HEK293 (cell line): ENCODE measurements around the gene BRD3OS.

Experiments
- ATF2 ChIP-seq: fragments of 450-650 bp; formaldehyde crosslinking; IDR thresholded peaks from 2 replicates; pipeline ENCODE4 v1.5.1; 2016; ENCODE audit warnings: missing biosample characterization, missing genetic modification characterization, low read depth
- BCL11B ChIP-seq: fragments of 450-650 bp; formaldehyde crosslinking; IDR thresholded peaks from 2 replicates; pipeline ENCODE4 v1.5.1; 2016; ENCODE audit warnings: low read depth, missing biosample characterization, missing genetic modification characterization
- FEZF1 ChIP-seq: fragments of 450-650 bp; formaldehyde crosslinking; IDR thresholded peaks from 2 replicates; pipeline ENCODE4 v1.5.1; 2016; ENCODE audit warnings: missing biosample characterization, missing genetic modification characterization
- GLI2 ChIP-seq: fragments of 450-650 bp; formaldehyde crosslinking; IDR thresholded peaks from 2 replicates; pipeline ENCODE4; 2017; ENCODE audit warnings: missing biosample characterization, missing genetic modification characterization, low read depth, borderline replicate concordance
- HOXA7 ChIP-seq: sonication (generic); formaldehyde crosslinking; IDR thresholded peaks from 2 replicates; pipeline ENCODE4 v1.8.1; 2022; ENCODE audit warnings: missing genetic modification reagents, borderline replicate concordance
- KLF8 ChIP-seq: fragments of 450-650 bp; formaldehyde crosslinking; IDR thresholded peaks from 2 replicates; pipeline ENCODE4 v1.5.1; 2016; ENCODE audit warnings: missing biosample characterization, missing genetic modification characterization
- YY1 ChIP-seq: fragments of 450-650 bp; formaldehyde crosslinking; IDR thresholded peaks from 2 replicates; pipeline ENCODE4 v1.5.1; 2018; ENCODE audit warnings: missing biosample characterization, missing genetic modification characterization
- ZBTB17 ChIP-seq: fragments of 450-650 bp; formaldehyde crosslinking; IDR thresholded peaks from 2 replicates; pipeline ENCODE4 v1.5.1; 2016; ENCODE audit warnings: missing biosample characterization, missing genetic modification characterization
- ZBTB20 ChIP-seq: fragments of 450-650 bp; formaldehyde crosslinking; IDR thresholded peaks from 2 replicates; pipeline ENCODE4 v1.5.1; 2016; ENCODE audit warnings: missing biosample characterization, missing genetic modification characterization
- ZBTB49 ChIP-seq: fragments of 450-650 bp; formaldehyde crosslinking; IDR thresholded peaks from 2 replicates; pipeline ENCODE4 v1.5.1; 2016; ENCODE audit warnings: missing biosample characterization, missing genetic modification characterization, low read depth
- ZFHX2 ChIP-seq: fragments of 450-650 bp; formaldehyde crosslinking; conservative IDR thresholded peaks from 2 replicates; pipeline ENCODE4 v1.5.1; 2016; ENCODE audit warnings: missing biosample characterization, missing genetic modification characterization
- ZFP41 ChIP-seq: fragments of 450-650 bp; formaldehyde crosslinking; IDR thresholded peaks from 2 replicates; pipeline ENCODE4 v1.5.1; 2016; ENCODE audit warnings: missing biosample characterization, missing genetic modification characterization, borderline replicate concordance
- ZFP69B ChIP-seq: fragments of 450-650 bp; formaldehyde crosslinking; IDR thresholded peaks from 2 replicates; pipeline ENCODE4 v1.5.1; 2016; ENCODE audit warnings: missing biosample characterization, missing genetic modification characterization
- ZNF112 ChIP-seq: fragments of 450-650 bp; formaldehyde crosslinking; IDR thresholded peaks from 2 replicates; pipeline ENCODE4 v1.5.0; 2017; ENCODE audit warnings: missing biosample characterization, missing genetic modification characterization
- ZNF114 ChIP-seq: fragments of 450-650 bp; formaldehyde crosslinking; IDR thresholded peaks from 2 replicates; pipeline ENCODE4 v1.5.0; 2017; ENCODE audit warnings: missing biosample characterization, missing genetic modification characterization
- ZNF121 ChIP-seq: fragments of 450-650 bp; formaldehyde crosslinking; IDR thresholded peaks from 2 replicates; pipeline ENCODE4 v1.5.1; 2016; ENCODE audit warnings: missing biosample characterization, missing genetic modification characterization
- ZNF133 ChIP-seq: fragments of 450-650 bp; formaldehyde crosslinking; IDR thresholded peaks from 2 replicates; pipeline ENCODE4 v1.5.1; 2016; ENCODE audit warnings: missing biosample characterization, missing genetic modification characterization
- ZNF138 ChIP-seq: fragments of 450-650 bp; formaldehyde crosslinking; IDR thresholded peaks from 2 replicates; pipeline ENCODE4 v1.5.1; 2016; ENCODE audit warnings: missing biosample characterization, missing genetic modification characterization, borderline replicate concordance
- ZNF174 ChIP-seq: fragments of 450-650 bp; formaldehyde crosslinking; IDR thresholded peaks from 2 replicates; pipeline ENCODE4 v1.5.0; 2017; ENCODE audit warnings: missing biosample characterization, mild to moderate bottlenecking, missing genetic modification characterization
- ZNF23 ChIP-seq: fragments of 450-650 bp; formaldehyde crosslinking; IDR thresholded peaks from 2 replicates; pipeline ENCODE4 v1.5.1; 2016; ENCODE audit warnings: missing biosample characterization, missing genetic modification characterization, borderline replicate concordance
- ZNF239 ChIP-seq: fragments of 450-650 bp; formaldehyde crosslinking; IDR thresholded peaks from 2 replicates; pipeline ENCODE4 v1.5.1; 2016; ENCODE audit warnings: missing biosample characterization, missing genetic modification characterization
- ZNF24 ChIP-seq: fragments of 450-650 bp; formaldehyde crosslinking; IDR thresholded peaks from 2 replicates; pipeline ENCODE4 v1.5.1; 2016; ENCODE audit warnings: missing biosample characterization, missing genetic modification characterization
- ZNF266 ChIP-seq: fragments of 450-650 bp; formaldehyde crosslinking; IDR thresholded peaks from 2 replicates; pipeline ENCODE4 v1.5.1; 2016; ENCODE audit warnings: missing biosample characterization, missing genetic modification characterization, low read depth
- ZNF354C ChIP-seq: fragments of 450-650 bp; formaldehyde crosslinking; IDR thresholded peaks from 2 replicates; pipeline ENCODE4 v1.5.1; 2016; ENCODE audit warnings: missing biosample characterization, missing genetic modification characterization, low read depth, borderline replicate concordance
- ZNF37A ChIP-seq: fragments of 450-650 bp; IDR thresholded peaks from 2 replicates; pipeline ENCODE4 v1.5.1; 2018; ENCODE audit warnings: missing biosample characterization, missing genetic modification characterization
- ZNF394 ChIP-seq: fragments of 450-650 bp; formaldehyde crosslinking; IDR thresholded peaks from 2 replicates; pipeline ENCODE4 v1.5.1; 2016; ENCODE audit warnings: missing biosample characterization, missing genetic modification characterization, mild to moderate bottlenecking, moderate library complexity, borderline replicate concordance
- ZNF423 ChIP-seq: fragments of 450-650 bp; formaldehyde crosslinking; IDR thresholded peaks from 2 replicates; pipeline ENCODE4 v1.5.1; 2016; ENCODE audit warnings: missing biosample characterization, missing genetic modification characterization
- ZNF501 ChIP-seq: fragments of 450-650 bp; formaldehyde crosslinking; IDR thresholded peaks from 2 replicates; pipeline ENCODE4 v1.5.1; 2016; ENCODE audit warnings: missing biosample characterization, missing genetic modification characterization
- ZNF510 ChIP-seq: fragments of 450-650 bp; formaldehyde crosslinking; IDR thresholded peaks from 2 replicates; pipeline ENCODE4 v1.5.1; 2018; ENCODE audit warnings: mild to moderate bottlenecking, missing genetic modification characterization, missing biosample characterization; ENCODE audit not compliant: insufficient replicate concordance
- ZNF548 ChIP-seq: fragments of 450-650 bp; formaldehyde crosslinking; IDR thresholded peaks from 2 replicates; pipeline ENCODE4 v1.5.1; 2016; ENCODE audit warnings: missing biosample characterization, missing genetic modification characterization
- ZNF549 ChIP-seq: fragments of 450-650 bp; IDR thresholded peaks from 2 replicates; pipeline ENCODE4 v1.5.1; 2018; ENCODE audit warnings: missing biosample characterization, missing genetic modification characterization, mild to moderate bottlenecking, inconsistent platforms, moderate library complexity
- ZNF623 ChIP-seq: fragments of 450-650 bp; formaldehyde crosslinking; IDR thresholded peaks from 2 replicates; pipeline ENCODE4 v1.5.1; 2016; ENCODE audit warnings: missing biosample characterization, missing genetic modification characterization
- ZNF629 ChIP-seq: fragments of 450-650 bp; formaldehyde crosslinking; IDR thresholded peaks from 2 replicates; pipeline ENCODE4 v1.5.1; 2017; ENCODE audit warnings: missing biosample characterization, missing genetic modification characterization
- ZNF701 ChIP-seq: fragments of 450-650 bp; formaldehyde crosslinking; IDR thresholded peaks from 2 replicates; pipeline ENCODE4 v1.5.1; 2016; ENCODE audit warnings: missing biosample characterization, missing genetic modification characterization
- ZNF707 ChIP-seq: fragments of 450-650 bp; formaldehyde crosslinking; IDR thresholded peaks from 2 replicates; pipeline ENCODE4 v1.5.1; 2016; ENCODE audit warnings: missing biosample characterization, missing genetic modification characterization
- ZNF785 ChIP-seq: fragments of 450-650 bp; formaldehyde crosslinking; IDR thresholded peaks from 2 replicates; pipeline ENCODE4 v1.5.1; 2016; ENCODE audit warnings: missing biosample characterization, missing genetic modification characterization
- ZNF791 ChIP-seq: fragments of 450-650 bp; formaldehyde crosslinking; IDR thresholded peaks from 2 replicates; pipeline ENCODE4 v1.5.1; 2016; ENCODE audit warnings: missing biosample characterization, missing genetic modification characterization
- ZNF837 ChIP-seq: fragments of 450-650 bp; formaldehyde crosslinking; IDR thresholded peaks from 2 replicates; pipeline ENCODE4 v1.5.1; 2016; ENCODE audit warnings: missing biosample characterization, missing genetic modification characterization
- TF ChIP-seq, protein P1 (sequence below): fragments of 450-650 bp; formaldehyde crosslinking; IDR thresholded peaks from 2 replicates; pipeline ENCODE4 v1.5.1; 2017; ENCODE audit warnings: missing biosample characterization, missing genetic modification characterization

BRD3OS gene

DNA sequence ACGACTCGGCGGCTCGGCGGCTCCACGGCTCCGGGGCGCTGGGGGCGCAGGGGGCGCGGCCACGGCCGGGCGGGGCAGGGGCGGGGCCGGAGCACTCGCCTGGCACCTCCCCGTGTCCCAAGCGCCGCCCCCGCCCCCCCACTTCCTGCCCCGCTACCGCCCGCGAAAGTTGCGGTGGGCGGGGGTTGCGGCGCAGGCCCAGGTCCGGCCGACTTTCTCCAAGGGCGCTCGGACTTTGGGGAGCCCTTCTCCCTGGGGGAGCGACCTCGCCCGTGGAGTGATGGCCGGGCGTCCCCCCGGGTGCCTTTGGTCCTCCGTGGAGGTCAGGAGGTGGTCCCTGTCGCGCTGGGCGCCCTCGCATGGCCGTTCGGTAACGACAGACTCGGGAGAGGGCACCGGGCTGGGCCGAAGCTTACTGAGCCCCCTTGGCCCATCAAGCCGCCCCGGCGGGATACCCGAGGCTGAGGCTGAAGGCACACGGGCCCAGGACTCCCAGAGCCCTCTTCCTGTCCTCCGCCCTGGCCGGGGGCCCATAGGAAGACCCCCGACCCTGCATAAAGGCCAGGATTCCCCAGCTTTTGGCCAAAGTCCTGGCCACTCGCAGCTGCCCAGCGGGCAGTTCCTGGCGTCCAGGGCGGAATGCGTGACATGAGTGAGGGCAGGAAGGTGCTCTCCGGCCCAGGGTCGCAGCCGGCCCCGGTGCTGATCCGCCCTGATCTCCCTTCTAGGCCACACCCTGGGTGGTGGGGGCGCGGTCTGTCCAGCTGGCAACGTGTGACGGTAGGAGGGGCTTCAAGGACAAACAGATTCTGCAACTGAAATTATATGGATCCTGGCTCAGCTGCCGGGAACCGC, 32.3 kb upstream of the BRD3OS start (continued):
- TF ChIP-seq ZNF785 (tag by site-specific recombination) = no peak
- peak; percentile 90 for TF ChIP-seq BCL11B (tag by site-specific recombination)
- TF ChIP-seq ZNF510 (tag by site-specific recombination) = no peak
- TF ChIP-seq ZNF837 = no peak
- no peak; the same call in 1 of the 2 replicates for TF ChIP-seq YY1 (tag by site-specific recombination)
- no peak for TF ChIP-seq ZNF24 (tag by site-specific recombination)
- no peak for TF ChIP-seq ZFP69B (tag by site-specific recombination)
- TF ChIP-seq ZNF548 (tag by site-specific recombination) = no peak; the same call in 1 of the 2 replicates
- no peak for TF ChIP-seq ZNF174 (tag by site-specific recombination)
- TF ChIP-seq ATF2 = no peak
- TF ChIP-seq ZFP41 = no peak
- no peak for TF ChIP-seq HOXA7
- TF ChIP-seq ZNF121 = no peak
- TF ChIP-seq ZNF701 (tag by site-specific recombination) = no peak
- TF ChIP-seq ZNF138 = no peak
- no peak for TF ChIP-seq GLI2 (tag by site-specific recombination)
- no peak for TF ChIP-seq ZNF354C (tag by site-specific recombination)
- TF ChIP-seq ZNF133 (tag by site-specific recombination) = no peak
- no peak for TF ChIP-seq ZNF707 (tag by site-specific recombination)
- TF ChIP-seq ZBTB49 (tag by site-specific recombination) = no peak
- TF ChIP-seq KLF8 (tag by site-specific recombination) = peak; percentile 88
- TF ChIP-seq ZNF623 (tag by site-specific recombination) = no peak
- TF ChIP-seq ZNF23 (tag by site-specific recombination) = no peak
- TF ChIP-seq ZNF37A (tag by site-specific recombination) = no peak
- no peak for TF ChIP-seq ZNF239 (tag by site-specific recombination)
- no peak for TF ChIP-seq ZNF791 (tag by site-specific recombination)
- peak; percentile 66 for TF ChIP-seq ZBTB17 (tag by site-specific recombination)
- TF ChIP-seq ZNF112 (tag by site-specific recombination) = no peak
- no peak for TF ChIP-seq ZNF266 (tag by site-specific recombination)
- 0 out of 2 replicates have a peak, but pooled peaks have one; percentile 63 for TF ChIP-seq ZNF501 (tag by site-specific recombination)
- peak; percentile 67; the same call in 1 of the 2 replicates for TF ChIP-seq ZBTB20 (tag by site-specific recombination)
- TF ChIP-seq ZNF423 (tag by site-specific recombination) = no peak
- no peak for TF ChIP-seq ZNF114 (tag by site-specific recombination)
- no peak for TF ChIP-seq ZNF549
- TF ChIP-seq ZNF394 = no peak
- TF ChIP-seq ZNF629 (tag by site-specific recombination) = peak; percentile 54
- peak; percentile 73 for TF ChIP-seq ZFHX2 (tag by site-specific recombination)
- TF ChIP-seq, protein P1, sequence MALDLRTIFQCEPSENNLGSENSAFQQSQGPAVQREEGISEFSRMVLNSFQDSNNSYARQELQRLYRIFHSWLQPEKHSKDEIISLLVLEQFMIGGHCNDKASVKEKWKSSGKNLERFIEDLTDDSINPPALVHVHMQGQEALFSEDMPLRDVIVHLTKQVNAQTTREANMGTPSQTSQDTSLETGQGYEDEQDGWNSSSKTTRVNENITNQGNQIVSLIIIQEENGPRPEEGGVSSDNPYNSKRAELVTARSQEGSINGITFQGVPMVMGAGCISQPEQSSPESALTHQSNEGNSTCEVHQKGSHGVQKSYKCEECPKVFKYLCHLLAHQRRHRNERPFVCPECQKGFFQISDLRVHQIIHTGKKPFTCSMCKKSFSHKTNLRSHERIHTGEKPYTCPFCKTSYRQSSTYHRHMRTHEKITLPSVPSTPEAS = no peak
- TF ChIP-seq FEZF1 (tag by site-specific recombination) = no peak
